NCI-H345 treated with DMSO at 0.1 percent for 48 hours (cell line): Measurements from ENCODE around the gene DCPS.
"Not testable (repeated sequence)": the region's sequence is repeated elsewhere in the genome, so short reads cannot be mapped to it uniquely, and the experiment has no call there.

Source experiments
- DNase-seq: peaks from one replicate; lab custom pipeline; 2025; ENCODE audit not compliant: unreplicated experiment; lab: John Stamatoyannopoulos, UW

DCPS gene

GRCh38 chr11:126284829-126285228 lies 19.0 kb upstream of the DCPS start:
- DNase-seq, result peak; percentile 85

- DNase-seq, result no peak
Observed at GRCh38 chr11:126288237-126288636, 15.6 kb upstream of the DCPS start.

- DNase-seq, result no peak
Observed at GRCh38 chr11:126290887-126291286, 13.0 kb upstream of the DCPS start.

- DNase-seq, result no peak
Observed at GRCh38 chr11:126293726-126294125, 10.1 kb upstream of the DCPS start.

GRCh38 chr11:126297004-126297403 lies 6.9 kb upstream of the DCPS start:
- DNase-seq, result no peak

GRCh38 chr11:126304457-126305075 lies 706 bp downstream of the DCPS start:
- DNase-seq, result no peak

- DNase-seq, result no peak
Observed at GRCh38 chr11:126305699-126306098, 1.8 kb downstream of the DCPS start.

- DNase-seq, result no peak
Observed at GRCh38 chr11:126307706-126308105, 3.8 kb downstream of the DCPS start.

- DNase-seq, result no peak
Observed at GRCh38 chr11:126308271-126308671, 4.4 kb downstream of the DCPS start.

GRCh38 chr11:126308771-126309170 lies 4.9 kb downstream of the DCPS start:
- DNase-seq, result not testable (repeated sequence)

- DNase-seq, result peak; percentile 31
Observed at GRCh38 chr11:126310200-126310991, 6.5 kb downstream of the DCPS start.

- no peak for DNase-seq
Observed at GRCh38 chr11:126310992-126311310, 7.1 kb downstream of the DCPS start.

- no peak for DNase-seq
Observed at GRCh38 chr11:126311401-126312291, 7.8 kb downstream of the DCPS start.

GRCh38 chr11:126312961-126313360 lies 9.1 kb downstream of the DCPS start:
- DNase-seq, result no peak

- DNase-seq, result no peak
Observed at GRCh38 chr11:126313826-126314225, 10.0 kb downstream of the DCPS start.

- DNase-seq, result no peak
Observed at GRCh38 chr11:126317432-126317755, 13.5 kb downstream of the DCPS start.

- no peak for DNase-seq
Observed at GRCh38 chr11:126317756-126318573, 14.1 kb downstream of the DCPS start.

GRCh38 chr11:126318574-126319373 lies 14.9 kb downstream of the DCPS start:
- no peak for DNase-seq

- DNase-seq, result no peak
Observed at GRCh38 chr11:126319374-126319740, 15.5 kb downstream of the DCPS start.

GRCh38 chr11:126322996-126323395 lies 19.1 kb downstream of the DCPS start:
- no peak for DNase-seq
